ENCODE results near the gene SNX14.
"Not testable (repeated sequence)": the region's sequence is repeated elsewhere in the genome, so short reads cannot be mapped to it uniquely, and the experiment has no call there.

Gene SNX14

GRCh38 chr6:85593438-85594196 lies at the start of gene SNX14:
SNX14 (minus strand) TSS chr6:85593858; CDS start chr6:85593718, 140 bp downstream.
- DNase-seq, result peak; percentile 96 to 98 (median 97)

GRCh38 chr6:85642774-85643536 lies 49.3 kb upstream of the SNX14 start, which contains the start of gene SYNCRIP:
SYNCRIP (minus strand) TSS chr6:85642886; CDS start chr6:85641439, 1,447 bp downstream.
- DNase-seq, result peak; percentile 99 to 100 (median 99)

GRCh38 chr6:85641897-85642773 lies 48.5 kb upstream of the SNX14 start:
- peak; percentile 71 to 83 (median 72) for DNase-seq

- peak; percentile 29 to 40 (median 37) for DNase-seq
Measured at GRCh38 chr6:85641522-85641896, 47.9 kb upstream of the SNX14 start.

- no peak for DNase-seq
Measured at GRCh38 chr6:85640821-85641220, 47.2 kb upstream of the SNX14 start.

GRCh38 chr6:85637579-85637978 lies 43.9 kb upstream of the SNX14 start:
- DNase-seq, result no peak

GRCh38 chr6:85632164-85632942 lies 38.7 kb upstream of the SNX14 start:
- no peak for DNase-seq

GRCh38 chr6:85631117-85631516 lies 37.5 kb upstream of the SNX14 start:
- not testable (repeated sequence) for DNase-seq

- no peak for DNase-seq
Measured at GRCh38 chr6:85628353-85628752, 34.7 kb upstream of the SNX14 start.

- DNase-seq, result peak in 2 of 3 donors; percentile 44
Measured at GRCh38 chr6:85620308-85620707, 26.6 kb upstream of the SNX14 start.

- no peak for DNase-seq
Measured at GRCh38 chr6:85614780-85615179, 21.1 kb upstream of the SNX14 start.

GRCh38 chr6:85612690-85613474 lies 19.2 kb upstream of the SNX14 start:
- DNase-seq, result no peak

- no peak for DNase-seq
Measured at GRCh38 chr6:85610182-85610895, 16.7 kb upstream of the SNX14 start.

GRCh38 chr6:85602100-85602499 lies 8.4 kb upstream of the SNX14 start:
- no peak for DNase-seq

GRCh38 chr6:85600713-85601313 lies 7.2 kb upstream of the SNX14 start:
- DNase-seq, result no peak

GRCh38 chr6:85594197-85594930 lies 706 bp upstream of the SNX14 start:
- DNase-seq, result peak; percentile 59 to 73 (median 61)

GRCh38 chr6:85592033-85592432 lies 1.6 kb downstream of the SNX14 start:
- no peak for DNase-seq

- no peak for DNase-seq
Measured at GRCh38 chr6:85591207-85591606, 2.5 kb downstream of the SNX14 start.

- DNase-seq, result peak in 1 of 3 donors; percentile 28
Measured at GRCh38 chr6:85585741-85586140, 7.9 kb downstream of the SNX14 start.

Data from suppressor macrophage treated with lipopolysaccharide for 1 hour (primary cell).